Thymus (tissue), 11 donors: ENCODE results near the gene UBE2J1. TPM values are rescaled to one million over a fixed set of nuclear protein-coding genes. Genes with fewer than 3 reads are reported as not detected.
"Not testable (repeated sequence)": the region's sequence is repeated elsewhere in the genome, so short reads cannot be mapped to it uniquely, and the experiment has no call there.

Source experiments
- DNase-seq, 9 donors: peaks; one replicate each; pipeline ENCODE4 v3.0.0-alpha.2; 2013; ENCODE audit warnings: low spot score in 9 of 9, low read depth in 6 of 9, missing footprints in 1 of 9
- H3K27ac ChIP-seq, 2 donors: one replicate each; pipeline ENCODE4 v1.5.1; 2013; ENCODE audit warnings: control low read depth in 1 of 2, low read depth in 1 of 2, low read length in 1 of 2, mild to moderate bottlenecking in 1 of 2, moderate library complexity in 1 of 2
- H3K27me3 ChIP-seq, 2 donors: one replicate each; pipeline ENCODE4 v1.5.1; 2013; ENCODE audit warnings: low read length in 1 of 2; ENCODE audit not compliant: control insufficient read depth in 2 of 2, insufficient read depth in 1 of 2
- H3K36me3 ChIP-seq, 2 donors: one replicate each; pipeline ENCODE4 v1.5.1; 2013; ENCODE audit warnings: low read length in 1 of 2, mild to moderate bottlenecking in 1 of 2, moderate library complexity in 1 of 2; ENCODE audit not compliant: control insufficient read depth in 2 of 2, insufficient read depth in 2 of 2
- H3K4me1 ChIP-seq, 2 donors: one replicate each; pipeline ENCODE4 v1.5.1; 2013; ENCODE audit warnings: low read length in 2 of 2; ENCODE audit not compliant: control insufficient read depth in 2 of 2, insufficient read depth in 2 of 2
- H3K4me3 ChIP-seq, 2 donors: one replicate each; pipeline ENCODE4 v1.5.1; 2013; ENCODE audit warnings: low read length in 2 of 2, control low read depth in 1 of 2, mild to moderate bottlenecking in 1 of 2
- H3K9me3 ChIP-seq, 2 donors: one replicate each; pipeline ENCODE4 v1.5.1; 2013; ENCODE audit warnings: low read length in 1 of 2, mild to moderate bottlenecking in 1 of 2; ENCODE audit not compliant: control insufficient read depth in 2 of 2, insufficient read depth in 1 of 2
- WGBS: extraction: QIAGEN DNeasy Blood & Tissue Kit; methylation state at CpG from one replicate; pipeline ENCODE4 v1.1.7; 2013; 5-methylcytosine and 5-hydroxymethylcytosine counted together
- polyA plus RNA-seq: library from polyadenylated mRNA; stranded (reverse); fragments of 200-250 nt; gene quantifications from one replicate; pipeline ENCODE4 v1.2.3, GENCODE V29; 2013
- total RNA-seq: library from RNA; stranded (reverse); fragments of 120-200 nt; gene quantifications from one replicate; pipeline ENCODE4 v1.2.4, GENCODE V29; 2013
- donor health status: healthy.

The UBE2J1 gene
- total and polyA plus RNA-seq, 2 donors, result 41.2 to 45.7 TPM

- H3K4me1 ChIP-seq, result peaks cover 0 to 3% of the 10 kb centered on the region in 2 donors
- no peak overlapping the region for H3K4me3 ChIP-seq
- H3K36me3 ChIP-seq, result peaks cover 0 to 8% of the 10 kb centered on the region in 2 donors
- no peak for DNase-seq
- no peaks in the 10 kb centered on the region for H3K27me3 ChIP-seq
- no peak overlapping the region for H3K27ac ChIP-seq
- no peaks in the 10 kb centered on the region for H3K9me3 ChIP-seq
These were observed 35.5 kb downstream of the UBE2J1 start for GRCh38 chr6:89317067-89317466.

- Histone ChIP-seq H3K4me1 (peaks cover 0 to 11% of the 10 kb centered on the region in 2 donors), H3K27ac (no peak within 1 kb of the TSS), H3K4me3 (no peak within 1 kb of the TSS), H3K36me3 (peaks cover 0 to 4% of the 10 kb centered on the region in 2 donors), H3K9me3 (no peaks in the 10 kb centered on the region), H3K27me3 (no peaks in the 10 kb centered on the region)
- no peak for DNase-seq
- 99% methylated on average over 6 of the region's 6 CpGs for WGBS
These were observed 37.2 kb downstream of the UBE2J1 start, which contains the start of gene GABRR2 for GRCh38 chr6:89315249-89315885. GABRR2 (minus strand) TSS chr6:89315299; CDS start chr6:89315165, 134 bp downstream.

GRCh38 chr6:89314692-89315091, 37.8 kb downstream of the UBE2J1 start:
- H3K27me3 ChIP-seq, result no peaks in the 10 kb centered on the region
- peaks cover 0 to 4% of the 10 kb centered on the region in 2 donors for H3K36me3 ChIP-seq
- no peak for DNase-seq
- no peaks in the 10 kb centered on the region for H3K9me3 ChIP-seq
- WGBS, result over 99% methylated on average over 7 of the region's 7 CpGs
- H3K4me3 ChIP-seq, result no peak overlapping the region
- H3K27ac ChIP-seq, result no peak overlapping the region
- peaks cover 0 to 11% of the 10 kb centered on the region in 2 donors for H3K4me1 ChIP-seq

- Histone ChIP-seq H3K27me3 (no peaks in the 10 kb centered on the region), H3K36me3 (peaks cover 0 to 4% of the 10 kb centered on the region in 2 donors), H3K4me3 (no peak overlapping the region), H3K4me1 (peaks cover 0 to 11% of the 10 kb centered on the region in 2 donors), H3K9me3 (no peaks in the 10 kb centered on the region), H3K27ac (no peak overlapping the region)
- no peak for DNase-seq
- WGBS, result 98% methylated on average over 1 of the region's 1 CpG
These were observed 39.5 kb downstream of the UBE2J1 start for GRCh38 chr6:89313006-89313405.

GRCh38 chr6:89311853-89312531, 40.5 kb downstream of the UBE2J1 start:
- H3K27me3 ChIP-seq, result no peaks in the 10 kb centered on the region
- 72% methylated on average over 9 of the region's 9 CpGs for WGBS
- peaks cover 0 to 4% of the 10 kb centered on the region in 2 donors for H3K36me3 ChIP-seq
- H3K4me3 ChIP-seq, result no peak overlapping the region
- peak overlapping the region in 1 of 2 donors; percentile 4 for H3K27ac ChIP-seq
- DNase-seq, result peak in 1 of 9 donors; percentile 23
- no peaks in the 10 kb centered on the region for H3K9me3 ChIP-seq
- H3K4me1 ChIP-seq, result peaks cover 0 to 11% of the 10 kb centered on the region in 2 donors

GRCh38 chr6:89311530-89311852, 41.0 kb downstream of the UBE2J1 start:
- Histone ChIP-seq H3K27me3 (no peaks in the 10 kb centered on the region), H3K4me3 (no peak overlapping the region), H3K4me1 (peaks cover 0 to 11% of the 10 kb centered on the region in 2 donors), H3K27ac (no peak overlapping the region), H3K9me3 (no peaks in the 10 kb centered on the region), H3K36me3 (peaks cover 0 to 4% of the 10 kb centered on the region in 2 donors)
- WGBS, result 74% methylated on average over 5 of the region's 5 CpGs
- no peak for DNase-seq

- 90% methylated on average over 11 of the region's 11 CpGs for WGBS
- no peak for DNase-seq
- no peaks in the 10 kb centered on the region for H3K9me3 ChIP-seq
- H3K27ac ChIP-seq, result no peak overlapping the region
- H3K36me3 ChIP-seq, result peaks cover 0 to 4% of the 10 kb centered on the region in 2 donors
- no peaks in the 10 kb centered on the region for H3K27me3 ChIP-seq
- H3K4me3 ChIP-seq, result no peak overlapping the region
- H3K4me1 ChIP-seq, result peaks cover 0 to 11% of the 10 kb centered on the region in 2 donors
These were observed 41.6 kb downstream of the UBE2J1 start for GRCh38 chr6:89310929-89311328.

DNA sequence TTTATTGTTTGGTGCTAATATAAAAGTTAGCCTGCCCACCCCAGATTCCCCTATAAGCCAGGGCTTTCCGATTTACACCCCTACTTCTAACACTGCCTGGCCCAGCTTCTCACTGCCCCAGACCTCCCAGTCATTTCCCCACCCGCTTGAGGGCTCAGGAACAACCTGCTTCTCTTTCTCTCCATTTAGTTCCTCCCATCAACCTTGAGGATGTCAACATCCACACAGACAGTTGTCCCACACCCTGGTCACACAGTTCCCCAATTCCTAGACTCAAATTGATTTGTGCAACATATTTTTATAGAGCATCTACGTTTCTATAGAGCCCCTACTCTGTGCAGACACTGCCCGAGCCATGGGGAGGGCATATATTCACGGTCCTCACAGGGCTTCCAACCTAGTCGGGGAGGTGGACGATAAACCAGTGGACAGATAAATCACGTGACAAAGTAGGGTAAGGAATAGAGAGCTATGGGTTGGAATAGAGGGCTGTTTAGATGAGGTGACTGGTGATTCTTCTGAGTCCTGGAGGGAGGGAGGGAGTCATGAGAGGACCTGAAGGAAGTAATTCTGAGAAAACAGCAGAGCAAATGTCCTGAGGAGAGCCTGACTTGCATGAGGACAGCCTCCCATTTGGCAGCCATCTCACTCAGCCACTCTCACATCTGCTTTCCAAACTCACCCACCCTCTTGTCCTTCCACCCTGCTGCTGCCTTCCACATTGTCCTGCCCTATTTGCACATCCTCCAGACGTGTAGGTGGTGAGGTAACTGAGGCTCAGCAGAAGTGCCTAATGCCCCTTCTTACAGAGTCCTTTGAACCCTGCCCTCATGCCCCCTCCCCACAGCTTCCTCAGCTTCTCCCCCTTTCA, 43.8 kb downstream of the UBE2J1 start:
- no peak for DNase-seq
- Histone ChIP-seq H3K4me3 (no peak overlapping the region), H3K4me1 (peaks cover 0 to 11% of the 10 kb centered on the region in 2 donors), H3K27ac (no peak overlapping the region), H3K36me3 (no peaks in the 10 kb centered on the region), H3K27me3 (no peaks in the 10 kb centered on the region), H3K9me3 (no peaks in the 10 kb centered on the region)
- 93% methylated on average over 9 of the region's 9 CpGs for WGBS

DNA sequence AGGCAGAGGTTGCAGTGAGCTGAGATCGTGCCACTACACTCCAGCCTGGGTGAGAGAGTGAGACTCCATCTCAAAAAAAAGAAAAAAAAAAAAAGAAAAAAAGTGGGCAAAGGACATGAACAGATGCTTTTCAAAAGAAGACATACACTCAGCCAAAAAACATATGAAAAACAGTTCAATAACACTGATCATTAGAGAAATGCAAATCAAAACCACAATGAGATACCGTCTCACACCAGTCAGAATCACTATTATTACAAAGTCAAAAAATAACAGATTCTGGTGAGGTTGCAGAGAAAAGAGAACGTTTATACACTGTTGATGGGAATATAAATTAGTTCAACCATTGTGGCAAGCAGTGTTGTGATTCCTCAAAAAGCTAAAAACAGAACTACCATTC, 48.0 kb downstream of the UBE2J1 start:
- not testable (repeated sequence) for H3K36me3 ChIP-seq, H3K9me3 ChIP-seq, H3K4me3 ChIP-seq, H3K4me1 ChIP-seq, H3K27me3 ChIP-seq, DNase-seq, H3K27ac ChIP-seq
- 96% methylated on average over 3 of the region's 3 CpGs for WGBS
